ENCODE measurements around the gene KCTD17. TPM values are rescaled to one million over a fixed set of nuclear protein-coding genes. Genes with fewer than 3 reads are reported as not detected.

The KCTD17 gene
- total RNA-seq, 2 donors from 2014 or later, result 3.6 to 8.3 TPM

DNA sequence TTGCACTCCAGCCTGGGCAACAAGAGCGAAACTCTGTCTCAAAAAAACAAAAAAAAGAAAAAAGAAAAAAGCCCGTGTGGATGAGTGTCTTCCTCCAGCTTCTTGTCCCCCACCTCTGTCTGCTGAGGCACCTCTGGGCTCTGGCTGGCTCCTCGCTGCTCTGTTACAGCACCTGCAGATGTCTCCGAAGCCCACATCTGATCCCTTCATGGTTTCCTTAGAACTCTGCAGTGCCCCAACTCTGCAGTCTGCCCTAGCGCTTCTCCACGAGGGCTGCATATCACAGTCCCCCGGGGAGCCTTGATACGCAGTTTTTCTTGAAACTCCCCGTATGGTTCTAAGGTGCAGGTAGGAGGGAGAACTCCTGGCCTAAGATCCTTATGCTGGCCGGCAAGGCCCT is 15.9 kb downstream of the KCTD17 start:
- Histone ChIP-seq H3K36me3 (replicated peaks in 1 of 2; ENCODE audit: insufficient read depth in 1 of 2, low read depth in 2 of 2) (no peaks in the 10 kb centered on the region), H3K9me3 (no peaks in the 10 kb centered on the region), H3K4me1 (no peaks in the 10 kb centered on the region), H3K27ac (no peak overlapping the region), H3K4me3 (no peak overlapping the region), H3K27me3 (peaks cover 0 to 4% of the 10 kb centered on the region in 2 donors)
- ATAC-seq (no peak), DNase-seq (no peak)
- TF ChIP-seq, protein P1, sequence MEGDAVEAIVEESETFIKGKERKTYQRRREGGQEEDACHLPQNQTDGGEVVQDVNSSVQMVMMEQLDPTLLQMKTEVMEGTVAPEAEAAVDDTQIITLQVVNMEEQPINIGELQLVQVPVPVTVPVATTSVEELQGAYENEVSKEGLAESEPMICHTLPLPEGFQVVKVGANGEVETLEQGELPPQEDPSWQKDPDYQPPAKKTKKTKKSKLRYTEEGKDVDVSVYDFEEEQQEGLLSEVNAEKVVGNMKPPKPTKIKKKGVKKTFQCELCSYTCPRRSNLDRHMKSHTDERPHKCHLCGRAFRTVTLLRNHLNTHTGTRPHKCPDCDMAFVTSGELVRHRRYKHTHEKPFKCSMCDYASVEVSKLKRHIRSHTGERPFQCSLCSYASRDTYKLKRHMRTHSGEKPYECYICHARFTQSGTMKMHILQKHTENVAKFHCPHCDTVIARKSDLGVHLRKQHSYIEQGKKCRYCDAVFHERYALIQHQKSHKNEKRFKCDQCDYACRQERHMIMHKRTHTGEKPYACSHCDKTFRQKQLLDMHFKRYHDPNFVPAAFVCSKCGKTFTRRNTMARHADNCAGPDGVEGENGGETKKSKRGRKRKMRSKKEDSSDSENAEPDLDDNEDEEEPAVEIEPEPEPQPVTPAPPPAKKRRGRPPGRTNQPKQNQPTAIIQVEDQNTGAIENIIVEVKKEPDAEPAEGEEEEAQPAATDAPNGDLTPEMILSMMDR (IDR thresholded peaks at IDR 0.05), result no peak
- no peak for TF ChIP-seq POLR2A (IDR thresholded peaks at IDR 0.05)
- intact Hi-C loops (cut with DNase I), result no loop called here
- WGBS, 2 donors, result 69 to 77% methylated on average over 10 of the region's 10 CpGs

DNA sequence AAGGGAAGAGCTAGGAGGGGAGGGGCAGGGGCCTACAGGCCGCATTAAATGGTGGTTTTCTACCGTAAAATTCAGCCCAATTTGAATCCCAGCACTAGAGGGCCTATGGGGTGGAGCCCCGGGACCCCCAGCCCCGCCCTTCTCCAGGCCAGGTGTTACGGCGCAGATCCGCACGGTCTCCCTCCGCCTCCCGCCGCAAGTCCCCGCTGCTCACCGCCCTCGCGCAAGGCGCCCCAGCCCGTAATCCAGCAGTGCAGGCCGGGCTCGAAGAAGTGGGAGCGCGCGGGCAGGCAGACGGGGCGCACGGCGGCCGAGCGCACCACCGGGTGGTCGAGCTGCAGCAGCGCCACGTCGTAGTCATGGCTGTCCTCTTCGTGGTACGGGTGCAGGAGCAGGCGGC is 17.3 kb downstream of the KCTD17 start:
- Histone ChIP-seq H3K27me3 (peaks cover 0 to 4% of the 10 kb centered on the region in 2 donors), H3K9me3 (no peaks in the 10 kb centered on the region), H3K4me3 (no peak overlapping the region), H3K36me3 (replicated peaks in 1 of 2; ENCODE audit: insufficient read depth in 1 of 2, low read depth in 2 of 2) (no peaks in the 10 kb centered on the region), H3K4me1 (no peaks in the 10 kb centered on the region), H3K27ac (no peak overlapping the region)
- DNase-seq (no peak), ATAC-seq (no peak)
- TF ChIP-seq, protein P1 (IDR thresholded peaks at IDR 0.05), result no peak
- TF ChIP-seq POLR2A (IDR thresholded peaks at IDR 0.05), result no peak
- 5% methylated on average over 36 of the region's 36 CpGs; no CpG with 5 or more reads in 1 of the 2 donors for WGBS, 2 donors
- intact Hi-C loops (cut with DNase I), result no loop called here

- no peaks in the 10 kb centered on the region for H3K36me3 ChIP-seq (replicated peaks in 1 of 2; ENCODE audit: insufficient read depth in 1 of 2, low read depth in 2 of 2)
- 30 to 32% methylated on average over 5 to 11 of the region's 11 CpGs for WGBS, 2 donors
- no peaks in the 10 kb centered on the region for H3K4me1 ChIP-seq
- H3K27me3 ChIP-seq, result peaks cover 0 to 4% of the 10 kb centered on the region in 2 donors
- intact Hi-C loops (cut with DNase I), result no loop called here
- no peak for DNase-seq
- TF ChIP-seq POLR2A (IDR thresholded peaks at IDR 0.05), result no peak
- no peak for ATAC-seq
- H3K27ac ChIP-seq, result no peak overlapping the region
- H3K4me3 ChIP-seq, result no peak overlapping the region
- H3K9me3 ChIP-seq, result no peaks in the 10 kb centered on the region
Measured at GRCh38 chr22:37069319-37069718, 17.8 kb downstream of the KCTD17 start.

- H3K4me1 ChIP-seq, result no peaks in the 10 kb centered on the region
- H3K27me3 ChIP-seq, result peaks cover 0 to 4% of the 10 kb centered on the region in 2 donors
- H3K36me3 ChIP-seq (replicated peaks in 1 of 2; ENCODE audit: insufficient read depth in 1 of 2, low read depth in 2 of 2), result no peaks in the 10 kb centered on the region
- 52 to 61% methylated on average over 9 of the region's 9 CpGs for WGBS, 2 donors
- no peak overlapping the region for H3K4me3 ChIP-seq
- intact Hi-C loops (cut with DNase I), result no loop called here
- TF ChIP-seq, protein P1 (IDR thresholded peaks at IDR 0.05), result no peak
- no peak for TF ChIP-seq POLR2A (IDR thresholded peaks at IDR 0.05)
- no peak overlapping the region for H3K27ac ChIP-seq
- no peak for ATAC-seq
- no peaks in the 10 kb centered on the region for H3K9me3 ChIP-seq
- DNase-seq, result no peak
Measured at GRCh38 chr22:37069719-37070118, 18.2 kb downstream of the KCTD17 start.

GRCh38 chr22:37070334-37070733 is 18.8 kb downstream of the KCTD17 start:
- Histone ChIP-seq H3K4me1 (no peaks in the 10 kb centered on the region), H3K27me3 (peaks cover 0 to 4% of the 10 kb centered on the region in 2 donors), H3K9me3 (no peaks in the 10 kb centered on the region), H3K36me3 (replicated peaks in 1 of 2; ENCODE audit: insufficient read depth in 1 of 2, low read depth in 2 of 2) (no peaks in the 10 kb centered on the region), H3K27ac (no peak overlapping the region), H3K4me3 (no peak overlapping the region)
- 49 to 70% methylated on average over 6 to 8 of the region's 8 CpGs for WGBS, 2 donors
- DNase-seq (no peak), ATAC-seq (no peak)
- intact Hi-C loops (cut with DNase I), result no loop called here
- TF ChIP-seq, protein P1 (IDR thresholded peaks at IDR 0.05), result no peak
- TF ChIP-seq POLR2A (IDR thresholded peaks at IDR 0.05), result no peak
